Naive thymus-derived CD4-positive, alpha-beta T cell (primary cell): ENCODE data around the gene ATXN7L1. TPM values are rescaled to one million over a fixed set of nuclear protein-coding genes. Genes with fewer than 3 reads are reported as not detected.

Experiments used
- ATAC-seq: fragments of 150-1000 bp; cut with Tn5 transposase; 2 replicates; pipeline ENCODE4 v1.10.0; 2021; ENCODE audit warnings: mild to moderate bottlenecking, moderate library complexity
- CTCF ChIA-PET: fragments of 350-600 bp; sonication (Branson Sonifier 250); formaldehyde crosslinking; loops from one replicate; lab custom pipeline; 2021; ENCODE audit warnings: antibody characterized with exemption; lab: Charles Lee
- POLR2A ChIA-PET: fragments of 350-600 bp; sonication (Branson Sonifier 250); formaldehyde crosslinking; loops from one replicate; lab custom pipeline; 2021; ENCODE audit warnings: antibody characterized with exemption, inconsistent platforms; lab: Charles Lee
- DNase-seq, 9 donors: peaks; one replicate each; pipeline versions ENCODE4 v3.0.0 to v3.0.0-alpha.2; 2020 to 2022; ENCODE audit warnings: mixed read lengths in 1 of 9
- H3K27ac ChIP-seq: one replicate; pipeline ENCODE4 v1.7.0; 2013; ENCODE audit warnings: mild to moderate bottlenecking, low read depth, low read length, moderate library complexity
- H3K27me3 ChIP-seq, 2 donors: one replicate each; pipeline ENCODE4 v1.7.0; 2013; ENCODE audit warnings: low read length in 2 of 2, mild to moderate bottlenecking in 2 of 2, moderate library complexity in 2 of 2; ENCODE audit not compliant: control insufficient read depth in 2 of 2, insufficient read depth in 2 of 2
- H3K36me3 ChIP-seq, 3 experiments: 1 replicate in 2 of 3; 2 replicates in 1 of 3; pipeline ENCODE4 v1.7.0; 2013; ENCODE audit warnings: low read length in 3 of 3, mild to moderate bottlenecking in 3 of 3, moderate library complexity in 1 of 3; ENCODE audit not compliant: insufficient read depth in 3 of 3, control insufficient read depth in 2 of 3
- H3K4me1 ChIP-seq, 2 donors: one replicate each; pipeline ENCODE4 v1.7.0; 2013; ENCODE audit warnings: low read length in 2 of 2, mild to moderate bottlenecking in 2 of 2, moderate library complexity in 1 of 2; ENCODE audit not compliant: control insufficient read depth in 2 of 2, insufficient read depth in 2 of 2
- H3K4me3 ChIP-seq: 2 replicates; pipeline ENCODE4 v1.7.0; 2013; ENCODE audit warnings: mild to moderate bottlenecking, low read length
- H3K9me3 ChIP-seq, 3 experiments: 1 replicate in 2 of 3; 2 replicates in 1 of 3; pipeline ENCODE4 v1.7.0; 2013; ENCODE audit warnings: low read length in 3 of 3; ENCODE audit not compliant: control insufficient read depth in 2 of 3
- H3K27ac Mint-ChIP-seq, 9 donors: one replicate each; pipeline ENCODE4 v1.8.0; 2020 to 2022; ENCODE audit warnings: mixed read lengths in 9 of 9, mild to moderate bottlenecking in 8 of 9, moderate library complexity in 5 of 9, inconsistent platforms in 2 of 9
- H3K27me3 Mint-ChIP-seq, 5 donors: one replicate each; pipeline ENCODE4 v1.8.0; 2021 to 2022; ENCODE audit warnings: mixed read lengths in 5 of 5, mild to moderate bottlenecking in 1 of 5
- H3K36me3 Mint-ChIP-seq, 5 donors: one replicate each; pipeline ENCODE4 v1.8.0; 2020 to 2022; ENCODE audit warnings: mixed read lengths in 5 of 5, mild to moderate bottlenecking in 3 of 5, inconsistent platforms in 1 of 5
- H3K4me1 Mint-ChIP-seq, 7 donors: one replicate each; pipeline ENCODE4 v1.8.0; 2020 to 2022; ENCODE audit warnings: mixed read lengths in 7 of 7, mild to moderate bottlenecking in 3 of 7, inconsistent platforms in 1 of 7
- H3K4me3 Mint-ChIP-seq, 10 donors: one replicate each; pipeline ENCODE4 v1.8.0; 2020 to 2022; ENCODE audit warnings: mild to moderate bottlenecking in 10 of 10, mixed read lengths in 10 of 10, moderate library complexity in 6 of 10, inconsistent platforms in 2 of 10
- H3K9me3 Mint-ChIP-seq, 11 donors: one replicate each; pipeline ENCODE4 v1.8.0; 2020 to 2022; ENCODE audit warnings: mixed read lengths in 11 of 11, mild to moderate bottlenecking in 4 of 11, inconsistent platforms in 1 of 11, moderate library complexity in 1 of 11
- intact Hi-C, 2 donors: fragments of 100-400 bp; cut with micrococcal nuclease; formaldehyde crosslinking; loops; one replicate each; pipeline ENCODE4 v1.15.1; 2023
- polyA plus RNA-seq, 2 donors: library from polyadenylated mRNA; unstranded; fragments of 300-500 nt; fragmentation: Illumina TruSeq; gene quantifications; one replicate each; pipeline ENCODE4 v1.2.3, GENCODE V29; 2021
- total RNA-seq, 6 experiments: library from RNA in 5 of 6; stranded (reverse) in 5 of 6; gene quantifications; 1 replicate in 5 of 6; 2 replicates in 1 of 6; pipeline ENCODE4 v1.2.3 and lab custom pipeline; 2021 to 2026

ATXN7L1 gene
- total and polyA plus RNA-seq, 7 experiments from 2014 or later: 18.5 to 52.4 (median 39.5) TPM

DNA sequence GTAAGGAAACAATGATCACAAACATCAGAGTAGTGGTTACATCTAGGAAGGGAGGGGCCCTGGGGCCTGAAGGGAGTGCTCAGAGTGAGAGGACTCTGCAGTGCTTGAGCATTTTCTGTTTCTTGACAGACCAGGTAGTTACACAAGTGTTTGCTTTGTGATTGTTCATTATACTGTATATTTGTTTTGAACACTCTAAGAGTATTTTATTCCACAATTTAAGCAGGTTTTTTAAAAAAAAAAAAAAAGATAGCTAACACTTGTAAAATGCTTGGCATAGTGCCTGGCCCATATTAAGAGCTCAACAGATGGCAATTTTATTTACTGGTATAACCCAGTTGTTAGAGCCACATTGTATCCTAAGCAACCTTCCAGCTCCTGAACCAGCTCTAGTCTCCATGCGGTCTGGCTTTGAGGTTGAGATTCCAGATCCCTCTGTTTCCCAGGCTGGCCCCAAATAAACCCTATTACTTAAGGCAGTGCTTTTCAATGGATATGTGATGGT, 20.1 kb upstream of the ATXN7L1 start:
- Mint-ChIP-seq H3K9me3 (no peaks in the 10 kb centered on the region), H3K4me1 (peaks cover 0 to 57% (median 37%) of the 10 kb centered on the region in 7 donors), H3K36me3 (peaks cover 0 to 28% (median 4%) of the 10 kb centered on the region in 5 donors), H3K4me3 (peak overlapping the region in 2 of 10 donors; percentile 24 to 38), H3K27me3 (peaks cover 0 to 15% (median 0%) of the 10 kb centered on the region in 5 donors), H3K27ac (peak overlapping the region in 1 of 9 donors; percentile 63)
- intact Hi-C loops: loop anchor here in 1 of 2 donors (2.0 kb wide), 1 partner anchor 18 kb away; no protein-coding TSS in a partner anchor
- no peak overlapping the region for H3K4me3 ChIP-seq
- ChIA-PET POLR2A (interaction anchor here (0.9 to 1.5 kb wide), 2 partner anchors 31 to 818 kb away, joined by 3 to 4 read pairs; no protein-coding TSS in a partner anchor), CTCF (interaction anchor here (2.0 kb wide), 1 partner anchor 28 kb away, joined by 6 read pairs; no protein-coding TSS in a partner anchor)
- no peaks in the 10 kb centered on the region for H3K27me3 ChIP-seq
- H3K36me3 ChIP-seq: no peaks in the 10 kb centered on the region
- H3K27ac ChIP-seq: no peak overlapping the region
- H3K9me3 ChIP-seq: no peaks in the 10 kb centered on the region
- DNase-seq (peak in 3 of 9 donors; percentile 21 to 37 (median 36)), ATAC-seq (peak; percentile 71)
- H3K4me1 ChIP-seq: peaks cover 3 to 21% of the 10 kb centered on the region in 2 donors

DNA sequence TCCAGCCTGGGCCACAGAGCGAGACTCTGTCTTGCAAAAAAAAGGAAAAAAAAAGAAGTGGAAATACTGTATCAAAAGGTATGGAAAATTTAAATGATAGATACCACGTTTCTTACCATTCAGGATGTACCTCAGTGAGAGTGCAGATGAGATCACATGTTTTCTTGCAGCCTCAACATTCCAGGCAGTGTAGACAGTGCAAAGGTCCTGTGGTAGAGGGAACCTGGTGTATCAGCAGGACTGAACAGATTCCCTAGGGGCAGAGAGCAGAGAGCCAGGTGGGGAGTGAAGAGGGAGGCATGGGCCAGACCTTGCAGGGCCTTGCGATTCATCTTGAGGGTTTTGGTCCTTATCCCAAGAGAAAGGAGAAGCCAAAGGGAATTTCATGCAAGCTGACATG, 17.7 kb upstream of the ATXN7L1 start:
- no peak for ATAC-seq
- Histone ChIP-seq H3K27ac (no peak overlapping the region), H3K27me3 (no peaks in the 10 kb centered on the region), H3K9me3 (no peaks in the 10 kb centered on the region), H3K36me3 (no peaks in the 10 kb centered on the region), H3K4me3 (no peak overlapping the region), H3K4me1 (peaks cover 12 to 36% of the 10 kb centered on the region in 2 donors)
- no peaks in the 10 kb centered on the region for H3K9me3 Mint-ChIP-seq
- POLR2A ChIA-PET: interaction anchor here (0.6 kb wide), 1 partner anchor 174 kb away, joined by 3 read pairs; no protein-coding TSS in a partner anchor
- H3K4me1 Mint-ChIP-seq: peaks cover 3 to 67% (median 55%) of the 10 kb centered on the region in 7 donors
- H3K36me3 Mint-ChIP-seq: peaks cover 0 to 28% (median 4%) of the 10 kb centered on the region in 5 donors
- peaks cover 0 to 21% (median 0%) of the 10 kb centered on the region in 5 donors for H3K27me3 Mint-ChIP-seq
- no peak for DNase-seq
- intact Hi-C loops: no loop called here
- H3K27ac Mint-ChIP-seq: peak overlapping the region in 3 of 9 donors; percentile 17 to 51 (median 29)
- CTCF ChIA-PET: interaction anchor here (1.4 kb wide), 1 partner anchor 17 kb away, joined by 3 read pairs; no protein-coding TSS in a partner anchor
- no peak overlapping the region for H3K4me3 Mint-ChIP-seq

DNA sequence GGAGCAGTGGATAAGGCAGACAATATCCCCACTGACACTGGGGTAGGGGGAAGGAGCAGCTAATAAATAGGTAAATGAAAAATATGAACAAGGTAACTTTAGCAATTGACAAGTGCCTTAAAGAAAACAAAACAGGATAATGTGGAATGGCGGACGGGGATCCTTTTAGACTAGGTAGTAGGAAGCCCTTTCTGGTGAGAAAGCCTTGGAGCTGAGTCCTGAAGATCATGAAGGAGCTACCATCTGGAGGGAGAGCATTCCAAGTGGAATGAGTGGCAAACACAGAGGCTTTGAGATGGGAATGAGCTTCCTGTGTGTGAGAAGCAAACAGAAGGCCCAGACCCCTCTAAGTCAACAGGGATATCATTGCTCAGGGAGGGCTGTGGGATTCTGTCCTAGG, 16.0 kb upstream of the ATXN7L1 start:
- POLR2A ChIA-PET: interaction anchor here (1.6 kb wide), 1 partner anchor 201 kb away, joined by 3 read pairs; no protein-coding TSS in a partner anchor
- CTCF ChIA-PET: interaction anchor here (1.5 to 1.9 kb wide), 2 partner anchors 10 to 15 kb away, joined by 3 to 7 read pairs; partner anchors contain the start of gene ATXN7L1
- no peaks in the 10 kb centered on the region for H3K36me3 ChIP-seq
- ATAC-seq (no peak), DNase-seq (no peak)
- H3K27me3 ChIP-seq: no peaks in the 10 kb centered on the region
- Mint-ChIP-seq H3K4me1 (peaks cover 3 to 61% (median 50%) of the 10 kb centered on the region in 7 donors), H3K9me3 (no peaks in the 10 kb centered on the region), H3K27ac (peak overlapping the region in 2 of 9 donors; percentile 5 to 15), H3K36me3 (peaks cover 0 to 16% (median 4%) of the 10 kb centered on the region in 5 donors), H3K4me3 (no peak overlapping the region), H3K27me3 (peaks cover 0 to 16% (median 0%) of the 10 kb centered on the region in 5 donors)
- H3K4me1 ChIP-seq: peaks cover 12 to 29% of the 10 kb centered on the region in 2 donors
- no peaks in the 10 kb centered on the region for H3K9me3 ChIP-seq
- intact Hi-C loops: no loop called here
- H3K27ac ChIP-seq: no peak overlapping the region
- no peak overlapping the region for H3K4me3 ChIP-seq

DNA sequence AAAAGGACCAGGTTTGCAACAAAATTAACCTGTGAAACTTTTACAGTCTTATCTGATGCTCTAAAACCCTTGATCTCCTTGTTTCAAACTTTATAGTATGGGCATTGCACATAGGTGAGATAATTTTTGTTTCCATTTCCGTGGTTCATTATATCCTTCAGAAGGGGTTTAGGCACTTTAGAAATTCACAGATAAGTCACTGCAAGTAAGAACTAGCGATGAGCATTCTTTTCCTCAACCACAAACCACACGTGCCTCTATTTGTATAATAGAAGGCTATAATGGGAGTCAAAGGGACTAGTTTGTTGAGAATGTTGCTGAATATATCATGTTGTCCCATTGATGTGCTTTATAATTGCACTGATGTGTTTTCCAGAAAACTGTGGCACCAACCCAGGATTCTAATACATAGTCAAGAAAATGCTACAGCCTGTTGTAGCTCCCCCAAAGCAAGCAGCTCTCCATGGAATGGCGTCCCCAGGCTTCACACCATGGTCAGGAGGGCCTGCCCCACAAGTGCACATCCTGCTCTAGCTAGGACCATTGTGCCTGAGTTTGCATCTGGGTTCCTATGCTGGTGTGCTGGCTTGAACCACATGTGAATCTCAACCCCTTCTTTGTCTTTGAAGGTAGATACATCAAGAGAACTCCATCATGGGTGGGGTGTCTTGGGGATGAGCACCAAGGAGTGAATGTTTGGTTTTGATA, 14.0 kb upstream of the ATXN7L1 start:
- peaks cover 9 to 22% of the 10 kb centered on the region in 2 donors for H3K4me1 ChIP-seq
- no peaks in the 10 kb centered on the region for H3K36me3 ChIP-seq
- Mint-ChIP-seq H3K36me3 (peaks cover 0 to 16% (median 4%) of the 10 kb centered on the region in 5 donors), H3K27ac (peak overlapping the region in 8 of 9 donors; percentile 0 to 61 (median 40)), H3K27me3 (peaks cover 0 to 14% (median 0%) of the 10 kb centered on the region in 5 donors), H3K9me3 (no peaks in the 10 kb centered on the region), H3K4me1 (peaks cover 6 to 60% (median 50%) of the 10 kb centered on the region in 7 donors), H3K4me3 (peak overlapping the region in 4 of 10 donors; percentile 27 to 53 (median 42))
- DNase-seq (no peak), ATAC-seq (no peak)
- no peaks in the 10 kb centered on the region for H3K27me3 ChIP-seq
- no peaks in the 10 kb centered on the region for H3K9me3 ChIP-seq
- CTCF ChIA-PET: interaction anchor here (0.7 kb wide), 1 partner anchor 78 kb away, joined by 3 read pairs; no protein-coding TSS in a partner anchor
- intact Hi-C loops: no loop called here
- H3K4me3 ChIP-seq: no peak overlapping the region
- H3K27ac ChIP-seq: no peak overlapping the region
- POLR2A ChIA-PET: no interaction called here

DNA sequence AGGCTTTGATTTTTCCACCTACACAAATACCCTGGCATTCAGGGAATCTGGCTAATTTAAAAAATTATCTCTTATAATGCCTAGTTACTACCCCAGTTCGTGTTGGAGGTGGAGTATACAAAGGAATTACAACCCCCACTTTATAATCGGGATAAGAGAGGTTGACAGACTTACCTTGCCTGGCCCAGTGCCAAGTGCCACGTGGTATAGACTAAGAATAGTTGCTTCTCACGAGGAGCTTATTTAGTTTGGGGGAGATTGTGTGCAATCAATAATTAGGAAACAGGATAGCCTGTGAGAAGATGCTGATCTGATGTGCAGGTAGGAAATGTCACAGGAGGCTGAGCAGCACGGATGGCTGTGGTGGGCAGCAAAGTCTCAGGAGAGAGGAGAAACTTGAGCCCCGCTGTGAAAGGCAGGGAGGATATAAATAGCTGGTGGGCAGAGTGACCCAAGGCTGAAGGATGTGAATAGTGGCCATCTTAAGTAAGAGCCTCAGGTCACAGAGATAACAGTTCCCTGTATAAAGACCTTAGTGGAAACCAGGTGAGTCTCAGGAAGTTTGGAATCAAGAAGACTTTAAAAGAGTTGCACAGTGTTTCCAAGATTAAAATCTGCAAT, 11.3 kb upstream of the ATXN7L1 start:
- H3K36me3 Mint-ChIP-seq: peaks cover 0 to 11% (median 4%) of the 10 kb centered on the region in 5 donors
- H3K27ac Mint-ChIP-seq: peak overlapping the region in 4 of 9 donors; percentile 23 to 73 (median 72)
- intact Hi-C loops: no loop called here
- no peak overlapping the region for H3K27ac ChIP-seq
- ATAC-seq (no peak), DNase-seq (no peak)
- peaks cover 7 to 68% (median 62%) of the 10 kb centered on the region in 7 donors for H3K4me1 Mint-ChIP-seq
- H3K36me3 ChIP-seq: no peaks in the 10 kb centered on the region
- POLR2A ChIA-PET: interaction anchor here (0.9 kb wide), 1 partner anchor 10 kb away, joined by 3 read pairs; no protein-coding TSS in a partner anchor
- no peaks in the 10 kb centered on the region for H3K9me3 Mint-ChIP-seq
- CTCF ChIA-PET: interaction anchor here (0.8 to 2.9 kb wide), 3 partner anchors 11 to 154 kb away, joined by 3 to 10 read pairs (median 5); no protein-coding TSS in a partner anchor
- no peaks in the 10 kb centered on the region for H3K9me3 ChIP-seq
- no peak overlapping the region for H3K4me3 Mint-ChIP-seq
- no peaks in the 10 kb centered on the region for H3K27me3 ChIP-seq
- H3K4me1 ChIP-seq: peaks cover 9 to 30% of the 10 kb centered on the region in 2 donors
- H3K4me3 ChIP-seq: no peak overlapping the region
- peaks cover 0 to 20% (median 0%) of the 10 kb centered on the region in 5 donors for H3K27me3 Mint-ChIP-seq

DNA sequence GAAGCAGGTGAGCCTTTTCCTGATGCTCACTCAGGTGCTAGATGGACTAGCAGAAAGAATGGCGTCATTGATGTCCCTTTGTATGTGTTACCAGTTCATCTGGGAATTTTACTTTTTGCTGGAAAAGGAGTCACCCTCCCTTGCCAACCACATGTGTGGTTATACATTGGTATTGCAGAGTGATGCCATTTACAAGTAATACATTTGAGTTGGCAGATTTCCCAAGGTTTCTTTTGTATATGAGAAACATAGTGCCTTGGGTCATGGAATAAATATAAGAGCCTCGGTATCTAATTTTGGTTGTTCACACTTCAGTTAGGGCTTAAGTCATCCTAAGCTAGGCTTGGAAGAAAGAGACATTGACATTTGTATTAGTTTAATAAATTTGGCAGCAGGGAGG, 10.4 kb upstream of the ATXN7L1 start:
- Histone ChIP-seq H3K27me3 (no peaks in the 10 kb centered on the region), H3K9me3 (no peaks in the 10 kb centered on the region), H3K36me3 (no peaks in the 10 kb centered on the region), H3K4me3 (no peak overlapping the region), H3K27ac (no peak overlapping the region), H3K4me1 (peaks cover 9 to 30% of the 10 kb centered on the region in 2 donors)
- ATAC-seq (no peak), DNase-seq (no peak)
- Mint-ChIP-seq H3K9me3 (peaks cover 0 to 1% (median 0%) of the 10 kb centered on the region in 11 donors), H3K4me3 (no peak overlapping the region), H3K36me3 (peaks cover 0 to 6% (median 3%) of the 10 kb centered on the region in 5 donors), H3K27ac (no peak overlapping the region), H3K27me3 (peaks cover 0 to 17% (median 0%) of the 10 kb centered on the region in 5 donors), H3K4me1 (peaks cover 7 to 69% (median 62%) of the 10 kb centered on the region in 7 donors)
- CTCF ChIA-PET: interaction anchor here (1.2 to 2.9 kb wide), 2 partner anchors 9 to 126 kb away, joined by 5 to 10 read pairs; no protein-coding TSS in a partner anchor
- intact Hi-C loops: no loop called here
- POLR2A ChIA-PET: no interaction called here
